ENCODE measurements around the gene CLDN19. TPM values are rescaled to one million over a fixed set of nuclear protein-coding genes. Genes with fewer than 3 reads are reported as not detected.

CLDN19 gene
- total and polyA plus RNA-seq, 11 donors, result 0.01 to 0.11 TPM; not detected in 9

- H3K4me3 ChIP-seq, result no peak overlapping the region
- H3K4me1 ChIP-seq, result peaks cover 0 to 12% (median 0%) of the 10 kb centered on the region in 12 donors
- TF ChIP-seq, protein P1, sequence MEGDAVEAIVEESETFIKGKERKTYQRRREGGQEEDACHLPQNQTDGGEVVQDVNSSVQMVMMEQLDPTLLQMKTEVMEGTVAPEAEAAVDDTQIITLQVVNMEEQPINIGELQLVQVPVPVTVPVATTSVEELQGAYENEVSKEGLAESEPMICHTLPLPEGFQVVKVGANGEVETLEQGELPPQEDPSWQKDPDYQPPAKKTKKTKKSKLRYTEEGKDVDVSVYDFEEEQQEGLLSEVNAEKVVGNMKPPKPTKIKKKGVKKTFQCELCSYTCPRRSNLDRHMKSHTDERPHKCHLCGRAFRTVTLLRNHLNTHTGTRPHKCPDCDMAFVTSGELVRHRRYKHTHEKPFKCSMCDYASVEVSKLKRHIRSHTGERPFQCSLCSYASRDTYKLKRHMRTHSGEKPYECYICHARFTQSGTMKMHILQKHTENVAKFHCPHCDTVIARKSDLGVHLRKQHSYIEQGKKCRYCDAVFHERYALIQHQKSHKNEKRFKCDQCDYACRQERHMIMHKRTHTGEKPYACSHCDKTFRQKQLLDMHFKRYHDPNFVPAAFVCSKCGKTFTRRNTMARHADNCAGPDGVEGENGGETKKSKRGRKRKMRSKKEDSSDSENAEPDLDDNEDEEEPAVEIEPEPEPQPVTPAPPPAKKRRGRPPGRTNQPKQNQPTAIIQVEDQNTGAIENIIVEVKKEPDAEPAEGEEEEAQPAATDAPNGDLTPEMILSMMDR (IDR thresholded peaks at IDR 0.05), result no peak
- no peak for TF ChIP-seq POLR2A (IDR thresholded peaks at IDR 0.05)
- no peaks in the 10 kb centered on the region for H3K27me3 ChIP-seq
- WGBS, 4 donors, result 89 to 94% (median 92%) methylated on average over 9 of the region's 9 CpGs
- ATAC-seq (no peak), DNase-seq (no peak)
- intact Hi-C loops (cut with DNase I), result loop anchor here in 6 of 10 donors (10.0 kb wide), 2 partner anchors 399 to 599 kb away; no protein-coding TSS in a partner anchor
- H3K9me3 ChIP-seq, result no peaks in the 10 kb centered on the region
- H3K36me3 ChIP-seq, result peaks cover 0 to 38% (median 29%) of the 10 kb centered on the region in 9 donors
- no peak overlapping the region for H3K27ac ChIP-seq
Observed at GRCh38 chr1:42744148-42744413, 4.0 kb upstream of the CLDN19 start.

DNA sequence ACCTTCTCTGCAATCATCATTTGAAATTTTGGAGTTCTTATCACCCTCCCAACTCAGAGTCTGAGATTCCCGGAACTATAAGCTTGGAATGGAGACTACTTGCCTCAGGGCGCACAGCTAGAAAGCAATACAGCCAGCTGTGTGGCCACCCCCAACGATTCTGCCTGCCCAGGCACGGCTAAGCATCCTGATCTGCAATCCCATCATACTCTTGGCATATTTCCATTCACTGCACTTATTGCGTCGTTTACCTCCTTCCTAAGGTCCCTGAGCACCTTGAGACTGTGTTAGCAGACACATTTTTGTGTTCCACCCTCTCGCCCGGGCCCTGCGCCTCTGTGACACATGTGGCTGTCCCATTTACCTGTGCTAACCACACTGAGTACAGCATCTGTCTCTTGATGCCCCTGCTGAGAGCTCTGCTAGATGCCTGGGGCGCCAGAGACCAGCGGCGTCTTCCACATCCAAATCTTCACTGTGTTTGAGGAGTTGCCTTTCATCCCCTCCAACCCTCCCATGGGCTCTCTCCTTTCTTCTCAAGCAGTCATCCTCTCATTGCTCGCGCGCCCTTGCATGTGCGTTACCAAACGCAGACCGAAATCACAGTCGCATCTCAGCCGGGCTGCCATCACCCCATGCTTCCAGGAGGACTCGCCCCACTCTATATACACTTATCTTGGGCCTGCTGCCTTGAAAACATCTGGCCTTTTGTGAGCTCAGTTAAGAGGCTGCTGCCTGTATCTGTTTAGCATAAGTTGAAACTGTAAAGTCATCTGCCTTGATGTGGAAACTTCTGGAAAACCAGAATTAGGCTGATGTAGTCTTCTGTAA, 3.5 kb upstream of the CLDN19 start:
- no peak overlapping the region for H3K4me3 ChIP-seq
- 79 to 82% (median 80%) methylated on average over 21 of the region's 21 CpGs for WGBS, 4 donors
- TF ChIP-seq POLR2A (IDR thresholded peaks at IDR 0.05), result no peak
- TF ChIP-seq, protein P1 (IDR thresholded peaks at IDR 0.05), result no peak
- ATAC-seq (no peak), DNase-seq (no peak)
- H3K9me3 ChIP-seq, result no peaks in the 10 kb centered on the region
- H3K36me3 ChIP-seq, result peaks cover 0 to 32% (median 25%) of the 10 kb centered on the region in 9 donors
- intact Hi-C loops (cut with DNase I), result loop anchor here in 6 of 10 donors (10.0 kb wide), 2 partner anchors 399 to 599 kb away; no protein-coding TSS in a partner anchor
- no peak overlapping the region for H3K27ac ChIP-seq
- H3K27me3 ChIP-seq, result no peaks in the 10 kb centered on the region
- peaks cover 0 to 6% (median 0%) of the 10 kb centered on the region in 12 donors for H3K4me1 ChIP-seq

GRCh38 chr1:42742617-42743316, 2.7 kb upstream of the CLDN19 start:
- WGBS, 4 donors, result 79 to 92% (median 90%) methylated on average over 9 of the region's 9 CpGs
- DNase-seq (no peak), ATAC-seq (no peak)
- Histone ChIP-seq H3K36me3 (peaks cover 0 to 25% (median 19%) of the 10 kb centered on the region in 9 donors), H3K9me3 (no peaks in the 10 kb centered on the region), H3K4me1 (peaks cover 0 to 6% (median 0%) of the 10 kb centered on the region in 12 donors), H3K4me3 (no peak overlapping the region), H3K27ac (no peak overlapping the region), H3K27me3 (no peaks in the 10 kb centered on the region)
- intact Hi-C loops (cut with DNase I), result loop anchor here in 6 of 10 donors (10.0 kb wide), 2 partner anchors 398 to 598 kb away; no protein-coding TSS in a partner anchor
- TF ChIP-seq, protein P1 (IDR thresholded peaks at IDR 0.05), result no peak

GRCh38 chr1:42742141-42742540, 2.1 kb upstream of the CLDN19 start:
- no peak overlapping the region for H3K27ac ChIP-seq
- 89 to 94% (median 92%) methylated on average over 8 of the region's 8 CpGs for WGBS, 4 donors
- intact Hi-C loops (cut with DNase I), result loop anchor here in 6 of 10 donors (10.0 kb wide), 2 partner anchors 397 to 597 kb away; no protein-coding TSS in a partner anchor
- peaks cover 0 to 19% (median 14%) of the 10 kb centered on the region in 9 donors for H3K36me3 ChIP-seq
- no peak for TF ChIP-seq POLR2A (IDR thresholded peaks at IDR 0.05)
- TF ChIP-seq, protein P1 (IDR thresholded peaks at IDR 0.05), result no peak
- ATAC-seq, result no peak
- peaks cover 0 to 8% (median 0%) of the 10 kb centered on the region in 12 donors for H3K4me1 ChIP-seq
- H3K4me3 ChIP-seq, result no peak overlapping the region
- DNase-seq, result no peak
- H3K9me3 ChIP-seq, result no peaks in the 10 kb centered on the region
- no peaks in the 10 kb centered on the region for H3K27me3 ChIP-seq

Data from heart left ventricle (tissue), 16 donors.